ENCODE results near the gene CAPN8. TPM values are rescaled to one million over a fixed set of nuclear protein-coding genes. Genes with fewer than 3 reads are reported as not detected.

CAPN8 gene
- total RNA-seq, 1 experiment from 2014 or later: 5.7 TPM

DNA sequence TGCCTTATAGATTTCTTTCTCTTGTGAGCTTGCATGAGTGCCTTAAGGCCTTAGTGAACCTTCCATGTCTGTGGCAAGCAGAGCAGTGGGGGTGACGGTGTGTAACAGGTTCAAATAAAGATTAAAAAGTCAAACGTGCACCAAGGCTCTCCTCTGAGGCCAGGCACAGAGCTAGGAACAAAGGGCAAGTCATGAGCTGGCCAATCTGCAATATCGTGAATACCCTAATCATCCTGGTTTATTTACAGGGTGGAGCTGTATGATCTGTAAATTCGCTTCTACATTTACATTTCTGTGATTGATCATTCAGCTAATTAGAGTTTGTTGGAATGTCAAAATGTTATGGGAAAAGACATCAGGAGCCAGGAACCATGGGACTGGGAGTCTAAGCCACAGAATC, 120.2 kb downstream of the CAPN8 start:
- TF ChIP-seq, protein P1, sequence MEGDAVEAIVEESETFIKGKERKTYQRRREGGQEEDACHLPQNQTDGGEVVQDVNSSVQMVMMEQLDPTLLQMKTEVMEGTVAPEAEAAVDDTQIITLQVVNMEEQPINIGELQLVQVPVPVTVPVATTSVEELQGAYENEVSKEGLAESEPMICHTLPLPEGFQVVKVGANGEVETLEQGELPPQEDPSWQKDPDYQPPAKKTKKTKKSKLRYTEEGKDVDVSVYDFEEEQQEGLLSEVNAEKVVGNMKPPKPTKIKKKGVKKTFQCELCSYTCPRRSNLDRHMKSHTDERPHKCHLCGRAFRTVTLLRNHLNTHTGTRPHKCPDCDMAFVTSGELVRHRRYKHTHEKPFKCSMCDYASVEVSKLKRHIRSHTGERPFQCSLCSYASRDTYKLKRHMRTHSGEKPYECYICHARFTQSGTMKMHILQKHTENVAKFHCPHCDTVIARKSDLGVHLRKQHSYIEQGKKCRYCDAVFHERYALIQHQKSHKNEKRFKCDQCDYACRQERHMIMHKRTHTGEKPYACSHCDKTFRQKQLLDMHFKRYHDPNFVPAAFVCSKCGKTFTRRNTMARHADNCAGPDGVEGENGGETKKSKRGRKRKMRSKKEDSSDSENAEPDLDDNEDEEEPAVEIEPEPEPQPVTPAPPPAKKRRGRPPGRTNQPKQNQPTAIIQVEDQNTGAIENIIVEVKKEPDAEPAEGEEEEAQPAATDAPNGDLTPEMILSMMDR (IDR thresholded peaks at IDR 0.05; ENCODE audit: unreplicated experiment): no peak
- Mint-ChIP-seq H3K27me3 (ENCODE audit: insufficient read depth, unreplicated experiment) (no peaks in the 10 kb centered on the region), H3K36me3 (ENCODE audit: insufficient read depth, unreplicated experiment) (no peaks in the 10 kb centered on the region), H3K27ac (ENCODE audit: low read depth, unreplicated experiment) (no peak overlapping the region), H3K4me1 (ENCODE audit: insufficient read depth, unreplicated experiment) (peaks cover under 1% of the 10 kb centered on the region), H3K9me3 (ENCODE audit: unreplicated experiment) (peaks cover 10% of the 10 kb centered on the region), H3K4me3 (ENCODE audit: unreplicated experiment) (no peak overlapping the region)
- intact Hi-C loops (cut with micrococcal nuclease): no loop called here
- no TSS peak for BruUV-seq (replicated peaks)
- ChIA-PET CTCF (interaction anchor here (0.6 to 1.4 kb wide), 7 partner anchors 9 to 421 kb away, joined by 3 to 7 read pairs (median 3); no protein-coding TSS in a partner anchor), POLR2A (interaction anchor here (0.6 to 0.7 kb wide), 2 partner anchors 77 to 764 kb away, joined by 3 read pairs; no protein-coding TSS in a partner anchor)
- DNase-seq (ENCODE audit: unreplicated experiment): no peak

- POLR2A ChIA-PET: interaction anchor here (0.8 kb wide), 1 partner anchor 43 kb away, joined by 4 read pairs; no protein-coding TSS in a partner anchor
- DNase-seq (ENCODE audit: unreplicated experiment): no peak
- TF ChIP-seq, protein P1 (IDR thresholded peaks at IDR 0.05; ENCODE audit: unreplicated experiment): no peak
- no peak overlapping the region for H3K4me3 Mint-ChIP-seq (ENCODE audit: unreplicated experiment)
- peaks cover 6% of the 10 kb centered on the region for H3K27me3 Mint-ChIP-seq (ENCODE audit: insufficient read depth, unreplicated experiment)
- peaks cover 7% of the 10 kb centered on the region for H3K9me3 Mint-ChIP-seq (ENCODE audit: unreplicated experiment)
- no peaks in the 10 kb centered on the region for H3K36me3 Mint-ChIP-seq (ENCODE audit: insufficient read depth, unreplicated experiment)
- no peak overlapping the region for H3K27ac Mint-ChIP-seq (ENCODE audit: low read depth, unreplicated experiment)
- CTCF ChIA-PET: interaction anchor here (0.6 to 2.9 kb wide), 9 partner anchors 9 to 454 kb away, joined by 3 to 15 read pairs (median 7); no protein-coding TSS in a partner anchor
- no TSS peak for BruUV-seq (replicated peaks)
- intact Hi-C loops (cut with micrococcal nuclease): no loop called here
- H3K4me1 Mint-ChIP-seq (ENCODE audit: insufficient read depth, unreplicated experiment): no peaks in the 10 kb centered on the region
Observed at GRCh38 chr1:223543560-223543959, 121.9 kb downstream of the CAPN8 start.

GRCh38 chr1:223542831-223543230, 122.7 kb downstream of the CAPN8 start:
- Mint-ChIP-seq H3K4me1 (ENCODE audit: insufficient read depth, unreplicated experiment) (no peaks in the 10 kb centered on the region), H3K9me3 (ENCODE audit: unreplicated experiment) (peaks cover under 1% of the 10 kb centered on the region), H3K36me3 (ENCODE audit: insufficient read depth, unreplicated experiment) (no peaks in the 10 kb centered on the region), H3K27me3 (ENCODE audit: insufficient read depth, unreplicated experiment) (peaks cover 11% of the 10 kb centered on the region), H3K4me3 (ENCODE audit: unreplicated experiment) (no peak overlapping the region), H3K27ac (ENCODE audit: low read depth, unreplicated experiment) (no peak overlapping the region)
- TF ChIP-seq, protein P1 (IDR thresholded peaks at IDR 0.05; ENCODE audit: unreplicated experiment): no peak
- DNase-seq (ENCODE audit: unreplicated experiment): no peak
- no TSS peak for BruUV-seq (replicated peaks)
- CTCF ChIA-PET: interaction anchor here (0.6 to 2.9 kb wide), 9 partner anchors 8 to 586 kb away, joined by 3 to 15 read pairs (median 7); no protein-coding TSS in a partner anchor
- POLR2A ChIA-PET: no interaction called here
- intact Hi-C loops (cut with micrococcal nuclease): no loop called here

GRCh38 chr1:223540485-223541106, 124.9 kb downstream of the CAPN8 start:
- CTCF ChIA-PET: interaction anchor here (0.5 to 2.9 kb wide), 6 partner anchors 16 to 451 kb away, joined by 3 to 15 read pairs (median 4); no protein-coding TSS in a partner anchor
- Mint-ChIP-seq H3K4me1 (ENCODE audit: insufficient read depth, unreplicated experiment) (no peaks in the 10 kb centered on the region), H3K27ac (ENCODE audit: low read depth, unreplicated experiment) (no peak overlapping the region), H3K27me3 (ENCODE audit: insufficient read depth, unreplicated experiment) (peaks cover 11% of the 10 kb centered on the region), H3K4me3 (ENCODE audit: unreplicated experiment) (no peak overlapping the region), H3K36me3 (ENCODE audit: insufficient read depth, unreplicated experiment) (no peaks in the 10 kb centered on the region), H3K9me3 (ENCODE audit: unreplicated experiment) (no peaks in the 10 kb centered on the region)
- intact Hi-C loops (cut with micrococcal nuclease): no loop called here
- no TSS peak for BruUV-seq (replicated peaks)
- POLR2A ChIA-PET: interaction anchor here (0.8 to 0.9 kb wide), 2 partner anchors 9 to 47 kb away, joined by 3 read pairs; no protein-coding TSS in a partner anchor
- TF ChIP-seq, protein P1 (IDR thresholded peaks at IDR 0.05; ENCODE audit: unreplicated experiment): no peak
- DNase-seq (ENCODE audit: unreplicated experiment): no peak
